Right lobe of liver (tissue), 4 donors: ENCODE data around the gene LRRC47.

Source experiments
- POLR2A ChIP-seq: fragments of 450-650 bp; IDR thresholded peaks from one replicate; pipeline ENCODE4 v1.6.1; 2017; ENCODE audit warnings: antibody characterized with exemption, mild to moderate bottlenecking
- TF ChIP-seq, protein P1 (sequence below), 4 donors: fragments of 200-600 bp in 3 of 4; fragments of 450-650 bp in 1 of 4; IDR thresholded peaks; one replicate each; pipeline versions ENCODE4 v1.5.1 to v1.8.0; 2016 to 2022; ENCODE audit warnings: antibody characterized with exemption in 4 of 4, mild to moderate bottlenecking in 2 of 4
- donor health status: DM: no; HTN: no; CAD: no.
- donor health status: DM: no; HTN: no; CAD: no.
- donor health status: DM: no; HTN: yes; CAD: no.

DNA sequence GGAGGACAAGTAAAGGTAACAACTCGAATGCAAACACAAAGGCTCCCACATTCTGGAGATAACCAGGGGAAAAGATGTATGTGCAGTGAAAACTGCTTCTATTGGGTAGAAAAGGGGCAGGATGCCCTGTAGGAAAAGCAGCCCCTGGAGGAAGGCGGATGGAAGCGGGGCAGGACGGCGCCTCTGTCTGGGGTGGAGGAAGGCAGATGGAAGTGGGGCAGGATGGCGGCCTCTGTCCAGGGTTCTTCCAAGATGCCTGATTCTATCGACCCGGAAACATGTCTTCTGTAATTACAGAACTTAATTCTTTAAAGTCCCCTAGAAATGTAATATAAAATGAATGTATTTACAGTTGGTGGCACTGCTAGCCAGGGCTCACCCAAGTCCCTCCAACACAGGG, 24.0 kb upstream of the LRRC47 start:
- TF ChIP-seq, protein P1, sequence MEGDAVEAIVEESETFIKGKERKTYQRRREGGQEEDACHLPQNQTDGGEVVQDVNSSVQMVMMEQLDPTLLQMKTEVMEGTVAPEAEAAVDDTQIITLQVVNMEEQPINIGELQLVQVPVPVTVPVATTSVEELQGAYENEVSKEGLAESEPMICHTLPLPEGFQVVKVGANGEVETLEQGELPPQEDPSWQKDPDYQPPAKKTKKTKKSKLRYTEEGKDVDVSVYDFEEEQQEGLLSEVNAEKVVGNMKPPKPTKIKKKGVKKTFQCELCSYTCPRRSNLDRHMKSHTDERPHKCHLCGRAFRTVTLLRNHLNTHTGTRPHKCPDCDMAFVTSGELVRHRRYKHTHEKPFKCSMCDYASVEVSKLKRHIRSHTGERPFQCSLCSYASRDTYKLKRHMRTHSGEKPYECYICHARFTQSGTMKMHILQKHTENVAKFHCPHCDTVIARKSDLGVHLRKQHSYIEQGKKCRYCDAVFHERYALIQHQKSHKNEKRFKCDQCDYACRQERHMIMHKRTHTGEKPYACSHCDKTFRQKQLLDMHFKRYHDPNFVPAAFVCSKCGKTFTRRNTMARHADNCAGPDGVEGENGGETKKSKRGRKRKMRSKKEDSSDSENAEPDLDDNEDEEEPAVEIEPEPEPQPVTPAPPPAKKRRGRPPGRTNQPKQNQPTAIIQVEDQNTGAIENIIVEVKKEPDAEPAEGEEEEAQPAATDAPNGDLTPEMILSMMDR (IDR thresholded peaks at IDR 0.05) = no peak
- TF ChIP-seq POLR2A = no peak
